ENCODE measurements around the gene ECHDC3. TPM values are rescaled to one million over a fixed set of nuclear protein-coding genes. Genes with fewer than 3 reads are reported as not detected.

Gene ECHDC3
- total and polyA plus RNA-seq, 4 donors: 14.2 to 48.3 (median 31.4) TPM

- WGBS, 2 donors: 85 to 92% methylated on average over 12 of the region's 12 CpGs
- TF ChIP-seq CTCF (IDR thresholded peaks at IDR 0.05; ENCODE audit: control extremely low read depth, extremely low read depth): no peak
- Histone ChIP-seq H3K4me1 (ENCODE audit: control insufficient read depth in 5 of 5, insufficient read depth in 5 of 5, low read length in 5 of 5) (peaks cover 0 to 2% (median 0%) of the 10 kb centered on the region in 5 donors), H3K27ac (ENCODE audit: low read depth in 1 of 2, low read length in 1 of 2) (no peak overlapping the region), H3K9ac (ENCODE audit: insufficient read depth in 1 of 2, low read length in 2 of 2) (no peak overlapping the region), H3K36me3 (ENCODE audit: control insufficient read depth in 4 of 4, insufficient read depth in 4 of 4, low read length in 4 of 4) (no peaks in the 10 kb centered on the region), H3K9me3 (ENCODE audit: control insufficient read depth in 4 of 4, insufficient read depth in 3 of 4, low read length in 3 of 4) (peaks cover 0 to 4% (median 0%) of the 10 kb centered on the region in 4 donors), H3K4me3 (no peak overlapping the region), H3K27me3 (ENCODE audit: control insufficient read depth in 3 of 3, insufficient read depth in 3 of 3, low read length in 2 of 3) (no peaks in the 10 kb centered on the region)
- no peak for DNase-seq
- ATAC-seq (ENCODE audit: insufficient read depth, low FRiP score): no peak
These were observed 51.7 kb downstream of the ECHDC3 start for GRCh38 chr10:11793762-11794479.

- H3K9me3 ChIP-seq (ENCODE audit: control insufficient read depth in 4 of 4, insufficient read depth in 3 of 4, low read length in 3 of 4): peaks cover 0 to 4% (median 0%) of the 10 kb centered on the region in 4 donors
- no peak overlapping the region for H3K4me3 ChIP-seq
- H3K27ac ChIP-seq (ENCODE audit: low read depth in 1 of 2, low read length in 1 of 2): no peak overlapping the region
- no peak for ATAC-seq (ENCODE audit: insufficient read depth, low FRiP score)
- 84 to 93% methylated on average over 5 of the region's 5 CpGs for WGBS, 2 donors
- H3K36me3 ChIP-seq (ENCODE audit: control insufficient read depth in 4 of 4, insufficient read depth in 4 of 4, low read length in 4 of 4): no peaks in the 10 kb centered on the region
- no peaks in the 10 kb centered on the region for H3K27me3 ChIP-seq (ENCODE audit: control insufficient read depth in 3 of 3, insufficient read depth in 3 of 3, low read length in 2 of 3)
- no peak for TF ChIP-seq CTCF (IDR thresholded peaks at IDR 0.05; ENCODE audit: control extremely low read depth, extremely low read depth)
- DNase-seq: no peak
- no peak overlapping the region for H3K9ac ChIP-seq (ENCODE audit: insufficient read depth in 1 of 2, low read length in 2 of 2)
- peaks cover 0 to 5% (median 0%) of the 10 kb centered on the region in 5 donors for H3K4me1 ChIP-seq (ENCODE audit: control insufficient read depth in 5 of 5, insufficient read depth in 5 of 5, low read length in 5 of 5)
These were observed 52.4 kb downstream of the ECHDC3 start for GRCh38 chr10:11794566-11794965.

GRCh38 chr10:11795101-11795920 is 53.1 kb downstream of the ECHDC3 start:
- no peaks in the 10 kb centered on the region for H3K27me3 ChIP-seq (ENCODE audit: control insufficient read depth in 3 of 3, insufficient read depth in 3 of 3, low read length in 2 of 3)
- TF ChIP-seq CTCF (IDR thresholded peaks at IDR 0.05; ENCODE audit: control extremely low read depth, extremely low read depth): no peak

More at GRCh38 chr10:11795101-11795920, 53.1 kb downstream of the ECHDC3 start:
- DNase-seq: no peak
- Histone ChIP-seq H3K4me1 (ENCODE audit: control insufficient read depth in 5 of 5, insufficient read depth in 5 of 5, low read length in 5 of 5) (peaks cover 0 to 5% (median 0%) of the 10 kb centered on the region in 5 donors), H3K9ac (ENCODE audit: insufficient read depth in 1 of 2, low read length in 2 of 2) (no peak overlapping the region), H3K27ac (ENCODE audit: low read depth in 1 of 2, low read length in 1 of 2) (no peak overlapping the region), H3K4me3 (no peak overlapping the region), H3K9me3 (ENCODE audit: control insufficient read depth in 4 of 4, insufficient read depth in 3 of 4, low read length in 3 of 4) (peaks cover 0 to 4% (median 0%) of the 10 kb centered on the region in 4 donors), H3K36me3 (ENCODE audit: control insufficient read depth in 4 of 4, insufficient read depth in 4 of 4, low read length in 4 of 4) (no peaks in the 10 kb centered on the region)
- WGBS, 2 donors: 92 to 93% methylated on average over 25 of the region's 25 CpGs
- ATAC-seq (ENCODE audit: insufficient read depth, low FRiP score): no peak
